ENCODE data around the gene IGSF9. TPM values are rescaled to one million over a fixed set of nuclear protein-coding genes. Genes with fewer than 3 reads are reported as not detected.

Gene IGSF9
- total RNA-seq, 1 experiment from 2014 or later: 15.6 TPM

GRCh38 chr1:159979257-159979656, 33.8 kb upstream of the IGSF9 start:
- no TSS peak for BruUV-seq (replicated peaks)
- Histone ChIP-seq H3K9ac (ENCODE audit: low read length) (no peak overlapping the region), H3K4me3 (ENCODE audit: low read length) (no peak overlapping the region), H3K4me1 (ENCODE audit: insufficient read depth, low read length) (no peaks in the 10 kb centered on the region), H3K9me2 (replicated peaks; ENCODE audit: low read length) (no peaks in the 10 kb centered on the region), H2AFZ (ENCODE audit: low read length) (no peak overlapping the region), H3K27me3 (ENCODE audit: low read length) (peaks cover 10% of the 10 kb centered on the region; the same call in 1 of the 2 replicates), H3K36me3 (ENCODE audit: low read depth, low read length) (no peaks in the 10 kb centered on the region), H3K27ac (ENCODE audit: low read length) (no peak overlapping the region), H3K79me2 (ENCODE audit: low read length) (no peaks in the 10 kb centered on the region), H3K4me2 (ENCODE audit: low read length) (no peak overlapping the region), H4K20me1 (ENCODE audit: low read length) (no peaks in the 10 kb centered on the region), H3K9me3 (ENCODE audit: low read length) (no peaks in the 10 kb centered on the region), H3F3A (ENCODE audit: low read length, unreplicated experiment) (no peaks in the 10 kb centered on the region)
- ChIA-PET CTCF (interaction anchor here (0.7 kb wide), 1 partner anchor 14 kb away, joined by 7 read pairs; no protein-coding TSS in a partner anchor), POLR2A (ENCODE audit: unreplicated experiment) (no interaction called here)
- no peak for DNase-seq
- intact Hi-C loops (cut with micrococcal nuclease): no loop called here
- TF ChIP-seq EZH2phosphoT487 (IDR thresholded peaks at IDR 0.05; ENCODE audit: borderline replicate concordance, low read length) (no peak), EZH2 (IDR thresholded peaks at IDR 0.05; ENCODE audit: low read length, unreplicated experiment) (no peak), CTCF (conservative IDR thresholded peaks at IDR 0.05; ENCODE audit: low read depth, low read length) (no peak)
- no peak for ATAC-seq

GRCh38 chr1:159978107-159978398, 32.6 kb upstream of the IGSF9 start:
- Histone ChIP-seq H3K9me3 (ENCODE audit: low read length) (no peaks in the 10 kb centered on the region), H3F3A (ENCODE audit: low read length, unreplicated experiment) (no peaks in the 10 kb centered on the region), H3K4me3 (ENCODE audit: low read length) (no peak overlapping the region), H3K27me3 (ENCODE audit: low read length) (peaks cover 4% of the 10 kb centered on the region; the same call in 1 of the 2 replicates), H3K4me2 (ENCODE audit: low read length) (no peak overlapping the region), H4K20me1 (ENCODE audit: low read length) (no peaks in the 10 kb centered on the region), H3K36me3 (ENCODE audit: low read depth, low read length) (no peaks in the 10 kb centered on the region), H2AFZ (ENCODE audit: low read length) (no peak overlapping the region), H3K27ac (ENCODE audit: low read length) (no peak overlapping the region), H3K79me2 (ENCODE audit: low read length) (no peaks in the 10 kb centered on the region), H3K9me2 (replicated peaks; ENCODE audit: low read length) (no peaks in the 10 kb centered on the region), H3K9ac (ENCODE audit: low read length) (no peak overlapping the region), H3K4me1 (ENCODE audit: insufficient read depth, low read length) (no peaks in the 10 kb centered on the region)
- TF ChIP-seq EZH2 (IDR thresholded peaks at IDR 0.05; ENCODE audit: low read length, unreplicated experiment) (no peak), CTCF (conservative IDR thresholded peaks at IDR 0.05; ENCODE audit: low read depth, low read length) (no peak), EZH2phosphoT487 (IDR thresholded peaks at IDR 0.05; ENCODE audit: borderline replicate concordance, low read length) (no peak)
- intact Hi-C loops (cut with micrococcal nuclease): no loop called here
- no peak for ATAC-seq
- ChIA-PET POLR2A (ENCODE audit: unreplicated experiment) (no interaction called here), CTCF (no interaction called here)
- DNase-seq: no peak
- BruUV-seq (replicated peaks): no TSS peak

GRCh38 chr1:159977364-159978106, 32.1 kb upstream of the IGSF9 start:
- H3K79me2 ChIP-seq (ENCODE audit: low read length): no peaks in the 10 kb centered on the region
- H3K27me3 ChIP-seq (ENCODE audit: low read length): peaks cover 3% of the 10 kb centered on the region; the same call in 1 of the 2 replicates
- no peak; the same call in 1 of the 2 replicates for ATAC-seq
- no peaks in the 10 kb centered on the region for H4K20me1 ChIP-seq (ENCODE audit: low read length)
- DNase-seq: no peak
- no peaks in the 10 kb centered on the region for H3F3A ChIP-seq (ENCODE audit: low read length, unreplicated experiment)
- CTCF ChIA-PET: no interaction called here
- H3K9me2 ChIP-seq (replicated peaks; ENCODE audit: low read length): no peaks in the 10 kb centered on the region
- no peak overlapping the region for H3K4me2 ChIP-seq (ENCODE audit: low read length)
- BruUV-seq (replicated peaks): no TSS peak
- H3K27ac ChIP-seq (ENCODE audit: low read length): no peak overlapping the region
- no peaks in the 10 kb centered on the region for H3K4me1 ChIP-seq (ENCODE audit: insufficient read depth, low read length)
- H3K9me3 ChIP-seq (ENCODE audit: low read length): no peaks in the 10 kb centered on the region
- no peak overlapping the region for H2AFZ ChIP-seq (ENCODE audit: low read length)
- no peak overlapping the region for H3K4me3 ChIP-seq (ENCODE audit: low read length)
- TF ChIP-seq EZH2phosphoT487 (IDR thresholded peaks at IDR 0.05; ENCODE audit: borderline replicate concordance, low read length) (no peak), EZH2 (IDR thresholded peaks at IDR 0.05; ENCODE audit: low read length, unreplicated experiment) (no peak), CTCF (conservative IDR thresholded peaks at IDR 0.05; ENCODE audit: low read depth, low read length) (no peak)
- H3K9ac ChIP-seq (ENCODE audit: low read length): no peak overlapping the region
- intact Hi-C loops (cut with micrococcal nuclease): no loop called here
- H3K36me3 ChIP-seq (ENCODE audit: low read depth, low read length): no peaks in the 10 kb centered on the region
- POLR2A ChIA-PET (ENCODE audit: unreplicated experiment): no interaction called here

Measured in PC-3 (cell line).